HG03097 (cell line): Measurements from ENCODE around the gene GNG7.
"Not testable (repeated sequence)": the region's sequence is repeated elsewhere in the genome, so short reads cannot be mapped to it uniquely, and the experiment has no call there.

Experiments used
- ATAC-seq: cut with Tn5 transposase; IDR thresholded peaks from one replicate; pipeline ENCODE4 v1.9.1; 2021; ENCODE audit not compliant: unreplicated experiment, low FRiP score

GNG7 gene

GRCh38 chr19:2494084-2494446, 208.4 kb downstream of the GNG7 start:
- no peak for ATAC-seq

DNA sequence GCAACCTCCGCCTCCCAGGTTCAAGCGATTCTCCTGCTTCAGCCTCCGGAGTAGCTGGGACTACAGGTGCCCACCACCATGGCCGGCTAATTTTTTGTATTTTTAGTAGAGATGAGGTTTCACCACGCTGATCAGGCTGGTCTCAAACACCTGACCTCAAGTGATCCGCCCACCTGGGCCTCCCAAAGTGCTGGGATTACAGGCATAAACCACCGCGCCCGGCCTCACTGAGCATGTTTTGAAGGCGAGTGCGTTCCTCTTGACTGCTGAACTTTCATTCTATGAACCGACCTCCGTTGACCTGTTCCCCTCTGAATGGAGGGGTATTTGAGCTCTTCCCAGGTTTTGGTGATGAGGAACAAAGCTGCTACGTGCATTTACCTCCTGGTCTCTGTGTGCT, 209.0 kb downstream of the GNG7 start:
- not testable (repeated sequence) for ATAC-seq

DNA sequence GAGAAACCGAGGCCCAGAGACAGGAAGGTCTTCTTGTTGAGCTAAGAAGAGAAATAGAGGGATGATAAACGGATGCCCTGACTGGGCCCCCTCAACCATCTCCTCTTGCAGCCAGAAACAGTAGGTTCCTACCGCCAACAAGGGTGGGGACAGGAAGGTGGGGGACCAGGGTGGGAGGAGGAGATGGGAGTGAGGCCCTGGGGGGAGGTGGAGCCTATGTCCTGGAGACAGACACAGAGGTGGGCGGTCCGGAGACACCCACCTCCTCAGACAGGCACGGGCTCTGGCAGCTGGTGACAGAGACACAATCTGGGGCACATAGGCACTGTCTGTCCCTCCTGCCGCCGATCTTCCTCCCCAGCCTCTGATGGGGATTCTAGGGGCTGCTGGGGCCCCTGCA, 209.6 kb downstream of the GNG7 start:
- ATAC-seq: no peak

DNA sequence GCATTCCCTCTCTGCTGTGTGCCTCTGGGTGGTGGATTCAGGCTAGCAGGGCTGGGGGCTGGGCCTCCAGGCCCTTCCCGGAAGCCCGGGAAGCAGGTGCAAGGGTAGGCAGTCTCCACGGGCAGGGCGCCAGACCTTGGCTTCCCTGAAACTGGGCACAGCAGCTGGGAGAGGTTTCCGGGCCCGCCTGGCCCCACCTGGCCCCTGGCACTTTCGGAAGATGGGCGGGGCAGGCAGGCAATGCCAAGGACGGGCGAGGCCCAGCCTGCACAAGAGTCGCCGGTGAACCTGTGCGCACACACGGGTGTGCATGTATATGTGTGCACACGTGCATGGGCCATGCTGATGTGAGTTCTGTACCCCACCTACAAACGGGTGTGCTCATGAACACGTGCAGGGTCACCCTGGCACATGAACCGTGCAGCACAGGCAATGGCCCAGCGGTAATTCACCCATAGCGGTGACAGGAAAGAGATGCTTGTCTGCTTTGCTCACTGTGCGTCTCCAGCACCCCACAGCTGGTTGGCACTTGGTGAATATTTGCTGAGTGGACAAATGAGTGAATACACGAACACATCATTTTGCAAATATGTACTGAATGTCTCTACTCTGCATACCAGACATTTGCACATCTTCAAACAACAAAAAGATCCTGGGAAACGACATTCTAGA, 211.2 kb downstream of the GNG7 start:
- no peak for ATAC-seq

- ATAC-seq: no peak
Measured at GRCh38 chr19:2490659-2491058, 211.8 kb downstream of the GNG7 start.

DNA sequence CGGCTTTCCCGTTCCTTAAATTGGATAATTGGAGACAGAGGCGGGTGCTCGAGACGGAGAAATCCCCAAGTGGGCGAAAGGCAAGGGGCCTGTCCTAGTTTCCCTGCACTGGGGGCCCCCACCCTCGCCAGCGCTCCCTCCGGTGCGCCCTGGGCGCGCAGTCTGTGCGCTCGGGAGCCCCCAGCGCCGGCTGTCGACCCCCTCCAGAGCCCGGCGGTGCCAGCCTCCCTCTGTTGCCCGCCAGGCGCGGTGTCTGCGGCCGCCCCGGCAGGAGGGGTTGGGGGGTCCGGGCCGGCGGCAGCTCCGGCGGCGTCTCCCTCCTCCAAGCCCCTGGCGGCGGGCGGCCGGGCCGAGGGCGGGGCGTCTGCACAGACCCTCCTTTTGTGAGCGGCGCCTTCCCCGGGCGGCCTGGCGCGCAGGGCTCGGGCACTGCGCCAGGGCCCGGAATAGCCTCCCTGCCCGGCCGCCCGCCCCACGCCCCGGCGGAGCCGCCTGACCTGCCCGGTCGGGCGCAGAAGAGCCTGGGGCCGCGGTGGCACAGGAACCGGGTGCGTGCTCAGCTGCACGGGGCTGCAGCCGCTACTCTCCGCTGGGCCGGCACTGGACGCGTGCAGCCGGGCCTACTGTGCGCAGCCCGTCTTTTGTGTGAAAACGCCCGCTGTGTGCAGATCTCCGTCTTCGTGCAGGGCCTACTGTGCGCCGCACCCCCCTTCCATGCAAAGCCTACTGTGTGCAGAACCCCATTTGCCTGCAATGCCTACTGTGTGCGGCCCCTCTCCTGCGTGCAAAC, 213.4 kb downstream of the GNG7 start:
- no peak for ATAC-seq

DNA sequence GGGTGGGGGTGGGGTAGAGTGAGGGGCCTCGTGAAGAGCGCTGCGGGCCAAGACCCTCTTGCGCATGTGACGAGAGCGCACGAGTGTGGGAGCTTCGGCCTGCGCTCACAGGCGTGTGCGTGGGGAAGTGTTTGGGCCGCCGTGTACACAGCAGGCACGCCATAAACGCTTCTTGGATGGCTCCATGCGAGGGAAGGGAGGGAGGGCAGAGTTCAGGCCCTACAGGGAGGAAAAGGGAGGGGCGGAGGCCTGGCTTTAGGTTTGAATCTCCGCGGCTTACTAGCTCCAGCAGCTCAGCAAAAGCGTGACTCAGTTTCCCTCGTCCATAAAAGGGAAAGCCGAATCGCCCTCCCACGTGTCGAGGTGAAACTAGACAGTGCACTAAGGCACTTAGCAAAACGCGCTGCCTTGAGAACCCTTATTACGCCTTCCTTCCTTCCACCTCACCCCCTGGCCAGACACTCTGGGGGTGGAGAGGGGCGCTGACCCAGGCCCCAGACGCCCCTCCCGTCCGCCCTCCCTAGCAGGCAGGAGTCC, 214.0 kb downstream of the GNG7 start:
- no peak for ATAC-seq

- ATAC-seq: no peak
Measured at GRCh38 chr19:2487842-2488241, 214.7 kb downstream of the GNG7 start.

- no peak for ATAC-seq
Measured at GRCh38 chr19:2487090-2487489, 215.4 kb downstream of the GNG7 start.

DNA sequence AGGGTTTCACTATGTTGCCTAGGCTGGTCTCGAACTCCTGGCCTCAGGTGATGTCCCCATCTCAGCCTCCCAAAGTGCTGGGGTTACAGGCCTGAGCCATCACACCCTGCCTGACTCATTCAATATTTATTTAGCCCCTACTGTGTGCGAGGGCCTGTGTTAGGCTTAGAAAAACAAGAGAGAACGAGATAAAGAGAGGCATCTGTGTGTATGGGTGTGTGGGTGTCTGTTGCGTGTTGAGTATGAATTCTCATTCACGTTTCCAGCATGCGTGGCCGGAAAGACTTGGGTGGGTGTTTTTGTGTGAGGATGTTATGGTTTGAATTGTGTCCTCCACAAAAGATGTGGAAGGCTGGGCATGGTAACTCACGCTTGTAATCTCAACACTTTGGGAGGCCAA, 217.1 kb downstream of the GNG7 start:
- no peak for ATAC-seq

DNA sequence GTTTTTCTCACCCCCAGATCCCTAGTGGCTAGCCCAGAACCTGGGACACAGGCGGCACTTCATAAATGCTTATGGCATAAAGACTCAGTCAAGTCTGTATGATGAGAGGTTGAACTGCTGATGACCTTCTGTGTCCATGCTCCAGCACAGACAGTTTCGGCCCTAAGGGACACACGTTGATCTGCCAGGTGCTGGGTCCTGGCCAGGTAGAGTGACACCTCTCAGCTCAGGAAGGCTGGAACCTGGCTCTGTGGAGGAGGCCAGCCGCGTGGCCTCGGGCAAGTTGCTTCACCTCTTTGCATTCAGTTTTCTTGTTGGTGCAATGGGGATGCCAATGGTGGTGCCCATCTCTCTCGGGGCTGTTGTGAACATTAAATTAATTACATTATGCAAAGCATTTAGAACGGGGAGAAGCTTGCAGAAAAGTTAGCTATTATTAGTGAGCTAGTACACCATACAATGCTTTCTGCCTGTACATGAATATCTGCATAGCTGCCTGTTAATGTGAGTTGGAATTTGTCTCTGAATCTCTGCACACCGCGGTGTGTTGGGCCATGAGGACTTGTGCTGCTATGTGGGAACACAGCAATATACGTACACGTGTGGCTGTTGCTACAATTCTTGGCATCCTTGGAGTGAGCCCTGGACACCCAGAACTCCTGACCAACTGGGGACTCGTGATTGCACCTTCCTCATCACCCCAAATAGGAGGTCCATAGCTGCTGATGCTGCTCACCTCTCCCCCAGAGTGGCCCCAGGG, 218.1 kb downstream of the GNG7 start:
- no peak for ATAC-seq

DNA sequence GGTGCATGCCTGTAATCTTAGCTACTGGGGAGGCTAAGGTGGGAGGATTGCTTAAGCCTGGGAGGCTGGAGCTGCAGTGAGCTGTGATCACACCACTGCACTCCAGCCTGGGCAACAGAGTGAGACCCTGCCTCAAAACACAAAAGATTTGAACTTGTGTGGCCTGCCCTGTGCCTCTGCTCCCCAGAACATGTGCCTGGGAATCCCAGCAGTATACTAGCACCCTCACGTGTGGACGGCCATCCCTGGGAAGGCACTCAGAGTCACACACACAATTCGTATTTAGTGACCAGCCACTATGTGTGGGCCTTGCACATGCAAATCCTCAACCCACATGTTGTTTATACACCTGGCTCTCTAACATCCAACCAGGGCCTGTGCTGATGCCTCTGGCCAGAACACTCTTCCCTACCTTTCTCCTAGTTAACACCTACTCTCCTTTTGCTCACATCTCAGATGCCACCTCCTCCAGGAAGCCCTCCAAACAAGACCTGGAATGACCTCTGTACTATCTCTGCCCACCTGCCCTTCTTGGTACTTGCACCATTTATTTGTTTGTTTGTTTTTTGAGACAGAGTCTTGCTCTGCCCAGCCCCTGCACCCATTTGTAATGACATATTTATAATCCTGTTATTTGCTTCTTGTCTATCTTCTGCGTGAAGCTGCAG, 218.9 kb downstream of the GNG7 start:
- ATAC-seq: no peak

- ATAC-seq: no peak
Measured at GRCh38 chr19:2483084-2483483, 219.4 kb downstream of the GNG7 start.

- ATAC-seq: no peak
Measured at GRCh38 chr19:2482354-2483038, 220.0 kb downstream of the GNG7 start.

DNA sequence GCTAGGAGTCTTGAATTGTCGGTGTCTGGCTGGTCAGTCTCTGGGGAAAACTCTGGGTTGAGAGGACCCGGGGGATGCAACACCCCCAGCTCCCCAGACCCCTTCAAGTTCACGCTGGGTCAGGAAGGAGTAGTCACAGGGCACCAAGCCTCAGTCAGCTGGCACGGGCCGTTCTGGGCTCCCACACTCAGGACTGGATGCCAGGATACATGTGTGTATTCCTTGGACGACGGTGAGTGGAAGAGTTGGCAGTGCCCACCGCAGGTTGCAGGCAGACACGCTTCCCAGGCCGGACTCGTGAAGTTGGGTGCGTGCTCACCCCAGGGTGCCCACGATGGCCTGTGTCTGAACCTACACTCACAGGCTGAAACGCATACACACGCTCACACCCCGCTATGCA, 221.0 kb downstream of the GNG7 start:
- no peak for ATAC-seq

GRCh38 chr19:2479556-2480194, 222.8 kb downstream of the GNG7 start:
- no peak for ATAC-seq

GRCh38 chr19:2478756-2479555, 223.5 kb downstream of the GNG7 start:
- no peak for ATAC-seq

GRCh38 chr19:2478278-2478755, 224.2 kb downstream of the GNG7 start:
- no peak for ATAC-seq

DNA sequence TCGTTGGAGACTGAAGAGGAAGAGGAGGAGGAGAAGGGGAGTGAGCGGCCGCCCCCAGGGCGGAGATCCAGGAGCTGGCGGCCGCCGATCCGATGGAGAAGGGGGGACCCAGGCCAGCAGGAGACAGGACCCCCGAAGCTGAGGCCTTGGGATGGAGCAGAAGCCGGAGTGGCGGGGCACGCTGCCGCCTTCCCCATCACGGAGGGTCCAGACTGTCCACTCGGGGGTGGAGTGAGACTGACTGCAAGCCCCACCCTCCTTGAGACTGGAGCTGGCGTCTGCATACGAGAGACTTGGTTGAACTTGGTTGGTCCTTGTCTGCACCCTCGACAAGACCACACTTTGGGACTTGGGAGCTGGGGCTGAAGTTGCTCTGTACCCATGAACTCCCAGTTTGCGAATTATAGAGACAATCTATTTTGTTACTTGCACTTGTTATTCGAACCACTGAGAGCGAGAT, 224.7 kb downstream of the GNG7 start:
- no peak for ATAC-seq
